ENCODE data around the gene ELF2.
"Not testable (repeated sequence)": the region's sequence is repeated elsewhere in the genome, so short reads cannot be mapped to it uniquely, and the experiment has no call there.

ELF2 gene

GRCh38 chr4:139123910-139124309, 53.1 kb downstream of the ELF2 start:
- no peak overlapping the region for H3K27ac ChIP-seq
- H3K27me3 ChIP-seq: no peaks in the 10 kb centered on the region
- H3K4me1 ChIP-seq: no peaks in the 10 kb centered on the region
- no peak for TF ChIP-seq CTCF (IDR thresholded peaks at IDR 0.05)
- intact Hi-C loops (cut with DNase I; ENCODE audit: low total_unique reads): no loop called here
- DNase-seq: no peak
- no peak overlapping the region for H3K4me3 ChIP-seq
- peaks cover 4 to 9% (median 5%) of the 10 kb centered on the region in 3 donors for H3K36me3 ChIP-seq
- no peaks in the 10 kb centered on the region for H3K9me3 ChIP-seq

GRCh38 chr4:139118365-139118764, 58.7 kb downstream of the ELF2 start:
- Histone ChIP-seq H3K36me3 (peaks cover 11 to 39% (median 25%) of the 10 kb centered on the region in 3 donors), H3K4me1 (no peaks in the 10 kb centered on the region), H3K4me3 (no peak overlapping the region), H3K27ac (no peak overlapping the region), H3K9me3 (no peaks in the 10 kb centered on the region), H3K27me3 (no peaks in the 10 kb centered on the region)
- no peak for TF ChIP-seq CTCF (IDR thresholded peaks at IDR 0.05)
- no peak for DNase-seq
- intact Hi-C loops (cut with DNase I; ENCODE audit: low total_unique reads): no loop called here

- DNase-seq: no peak
- no peaks in the 10 kb centered on the region for H3K27me3 ChIP-seq
- no peak overlapping the region for H3K4me3 ChIP-seq
- intact Hi-C loops (cut with DNase I; ENCODE audit: low total_unique reads): no loop called here
- no peak for TF ChIP-seq CTCF (IDR thresholded peaks at IDR 0.05)
- H3K36me3 ChIP-seq: peaks cover 7 to 38% (median 30%) of the 10 kb centered on the region in 3 donors
- H3K9me3 ChIP-seq: no peaks in the 10 kb centered on the region
- H3K27ac ChIP-seq: no peak overlapping the region
- H3K4me1 ChIP-seq: no peaks in the 10 kb centered on the region
These were observed 61.8 kb downstream of the ELF2 start for GRCh38 chr4:139115226-139115625.

GRCh38 chr4:139114795-139115194, 62.2 kb downstream of the ELF2 start:
- H3K4me1 ChIP-seq; H3K9me3 ChIP-seq; DNase-seq; H3K4me3 ChIP-seq; H3K27ac ChIP-seq; intact Hi-C loops (cut with DNase I; ENCODE audit: low total_unique reads); H3K27me3 ChIP-seq: not testable (repeated sequence)
- peaks cover 7 to 38% (median 30%) of the 10 kb centered on the region in 3 donors for H3K36me3 ChIP-seq

- DNase-seq: no peak
- intact Hi-C loops (cut with DNase I; ENCODE audit: low total_unique reads): no loop called here
- no peak overlapping the region for H3K4me3 ChIP-seq
- peaks cover 0 to 3% (median 0%) of the 10 kb centered on the region in 4 donors for H3K4me1 ChIP-seq
- H3K36me3 ChIP-seq: peaks cover 6 to 37% (median 28%) of the 10 kb centered on the region in 3 donors
- H3K27ac ChIP-seq: no peak overlapping the region
- no peaks in the 10 kb centered on the region for H3K27me3 ChIP-seq
- H3K9me3 ChIP-seq: no peaks in the 10 kb centered on the region
- TF ChIP-seq CTCF (IDR thresholded peaks at IDR 0.05): no peak
These were observed 64.4 kb downstream of the ELF2 start for GRCh38 chr4:139112650-139113049.

GRCh38 chr4:139108567-139109128, 68.4 kb downstream of the ELF2 start:
- peaks cover 0 to 10% (median 7%) of the 10 kb centered on the region in 3 donors for H3K36me3 ChIP-seq
- no peak overlapping the region for H3K27ac ChIP-seq
- peaks cover 0 to 3% (median 0%) of the 10 kb centered on the region in 4 donors for H3K4me1 ChIP-seq
- H3K27me3 ChIP-seq: no peaks in the 10 kb centered on the region
- H3K4me3 ChIP-seq: no peak overlapping the region
- TF ChIP-seq CTCF (IDR thresholded peaks at IDR 0.05): no peak
- H3K9me3 ChIP-seq: no peaks in the 10 kb centered on the region
- no peak for DNase-seq
- intact Hi-C loops (cut with DNase I; ENCODE audit: low total_unique reads): no loop called here

Measured in tibial artery (tissue), 4 donors.